ENCODE results near the gene FAM24A.
"Not testable (repeated sequence)": the region's sequence is repeated elsewhere in the genome, so short reads cannot be mapped to it uniquely, and the experiment has no call there.

The FAM24A gene

GRCh38 chr10:122910310-122910709 lies at the start of gene FAM24A:
Gene FAM24A (plus strand): TSS chr10:122910610. CDS start chr10:122911635, 1,025 bp downstream.
- H3K4me3 ChIP-seq (ENCODE audit: low read depth, low read length) = no peak within 1 kb of the TSS

GRCh38 chr10:122861711-122862161 lies 48.7 kb upstream of the FAM24A start:
- H3K4me3 ChIP-seq (ENCODE audit: low read depth, low read length) = no peak overlapping the region

GRCh38 chr10:122863216-122864193 lies 46.9 kb upstream of the FAM24A start:
- H3K4me3 ChIP-seq (ENCODE audit: low read depth, low read length) = no peak overlapping the region

- no peak overlapping the region for H3K4me3 ChIP-seq (ENCODE audit: low read depth, low read length)
These were observed 46.2 kb upstream of the FAM24A start for GRCh38 chr10:122864194-122864592.

- H3K4me3 ChIP-seq (ENCODE audit: low read depth, low read length) = no peak overlapping the region
These were observed 45.5 kb upstream of the FAM24A start for GRCh38 chr10:122864901-122865300.

- H3K4me3 ChIP-seq (ENCODE audit: low read depth, low read length) = not testable (repeated sequence)
These were observed 43.5 kb upstream of the FAM24A start for GRCh38 chr10:122866757-122867482.

GRCh38 chr10:122868768-122869167 lies 41.6 kb upstream of the FAM24A start:
- H3K4me3 ChIP-seq (ENCODE audit: low read depth, low read length) = not testable (repeated sequence)

- not testable (repeated sequence) for H3K4me3 ChIP-seq (ENCODE audit: low read depth, low read length)
These were observed 38.5 kb upstream of the FAM24A start for GRCh38 chr10:122871947-122872346.

GRCh38 chr10:122875843-122876466 lies 34.5 kb upstream of the FAM24A start:
- no peak overlapping the region for H3K4me3 ChIP-seq (ENCODE audit: low read depth, low read length)

GRCh38 chr10:122876467-122876855 lies 33.9 kb upstream of the FAM24A start:
- H3K4me3 ChIP-seq (ENCODE audit: low read depth, low read length) = no peak overlapping the region

- no peak overlapping the region for H3K4me3 ChIP-seq (ENCODE audit: low read depth, low read length)
These were observed 33.1 kb upstream of the FAM24A start for GRCh38 chr10:122877264-122877663.

- H3K4me3 ChIP-seq (ENCODE audit: low read depth, low read length) = peak overlapping the region; percentile 28
These were observed 31.5 kb upstream of the FAM24A start for GRCh38 chr10:122878799-122879338.

GRCh38 chr10:122879339-122880273 lies 30.8 kb upstream of the FAM24A start, which contains the start of gene FAM24B:
Gene FAM24B (minus strand): TSS chr10:122879581. CDS start chr10:122850515, 29,066 bp downstream.
- peak within 1 kb of the TSS; percentile 28 for H3K4me3 ChIP-seq (ENCODE audit: low read depth, low read length)

- H3K4me3 ChIP-seq (ENCODE audit: low read depth, low read length) = no peak overlapping the region
These were observed 27.6 kb upstream of the FAM24A start for GRCh38 chr10:122882766-122883165.

GRCh38 chr10:122884166-122884565 lies 26.2 kb upstream of the FAM24A start:
- H3K4me3 ChIP-seq (ENCODE audit: low read depth, low read length) = no peak overlapping the region

- H3K4me3 ChIP-seq (ENCODE audit: low read depth, low read length) = no peak overlapping the region
These were observed 16.0 kb upstream of the FAM24A start for GRCh38 chr10:122894261-122894944.

- H3K4me3 ChIP-seq (ENCODE audit: low read depth, low read length) = not testable (repeated sequence)
These were observed 6.5 kb upstream of the FAM24A start for GRCh38 chr10:122903861-122904260.

GRCh38 chr10:122911889-122912484 lies 1.6 kb downstream of the FAM24A start:
- no peak overlapping the region for H3K4me3 ChIP-seq (ENCODE audit: low read depth, low read length)

GRCh38 chr10:122915700-122916099 lies 5.3 kb downstream of the FAM24A start:
- no peak overlapping the region for H3K4me3 ChIP-seq (ENCODE audit: low read depth, low read length)
